Hematopoietic multipotent progenitor cell treated with erythropoietin and hydrocortisone succinate and interleukin-3 and kit ligand, for 4 days (in vitro differentiated cells): ENCODE data around the gene SLC7A8.
"Not testable (repeated sequence)": the region's sequence is repeated elsewhere in the genome, so short reads cannot be mapped to it uniquely, and the experiment has no call there.

ENCODE experiments used
- DNase-seq: peaks from one replicate; pipeline ENCODE4 v3.0.0-alpha.2; 2015

SLC7A8 gene

GRCh38 chr14:23183479-23183878 lies at the start of gene SLC7A8:
TSS of gene SLC7A8 (minus strand) at chr14:23183660. CDS start at chr14:23182914, 746 bp downstream.
- peak; percentile 41 for DNase-seq

DNA sequence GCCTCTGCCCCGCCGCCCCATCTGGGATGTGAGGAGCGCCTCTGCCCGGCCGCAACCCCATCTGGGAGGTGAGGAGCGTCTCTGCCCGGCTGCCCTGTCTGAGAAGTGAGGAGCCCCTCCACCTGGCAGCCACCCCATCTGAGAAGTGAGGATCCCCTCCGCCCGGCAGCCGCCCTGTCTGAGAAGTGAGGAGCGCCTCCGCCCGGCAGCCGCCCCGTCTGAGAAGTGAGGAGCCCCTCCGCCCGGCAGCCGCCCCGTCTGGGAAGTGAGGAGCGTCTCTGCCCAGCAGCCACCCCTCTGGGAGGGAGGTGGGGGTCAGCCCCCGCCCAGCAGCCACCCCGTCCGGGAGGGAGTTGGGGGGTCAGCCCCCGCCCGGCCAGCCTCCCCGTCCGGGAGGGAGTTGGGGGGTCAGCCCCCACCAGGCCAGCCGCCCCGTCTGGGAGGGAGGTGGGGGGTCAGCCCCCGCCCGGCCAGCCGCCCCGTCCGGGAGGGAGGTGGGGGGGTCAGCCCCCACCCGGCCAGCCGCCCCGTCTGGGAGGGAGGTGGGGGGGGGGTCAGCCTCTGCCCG lies 48.9 kb upstream of the SLC7A8 start:
- not testable (repeated sequence) for DNase-seq

GRCh38 chr14:23228812-23229211 lies 45.4 kb upstream of the SLC7A8 start:
- DNase-seq: peak; percentile 39

GRCh38 chr14:23227566-23227965 lies 44.1 kb upstream of the SLC7A8 start:
- no peak for DNase-seq

- DNase-seq: not testable (repeated sequence)
Measured at GRCh38 chr14:23224958-23225357, 41.5 kb upstream of the SLC7A8 start.

DNA sequence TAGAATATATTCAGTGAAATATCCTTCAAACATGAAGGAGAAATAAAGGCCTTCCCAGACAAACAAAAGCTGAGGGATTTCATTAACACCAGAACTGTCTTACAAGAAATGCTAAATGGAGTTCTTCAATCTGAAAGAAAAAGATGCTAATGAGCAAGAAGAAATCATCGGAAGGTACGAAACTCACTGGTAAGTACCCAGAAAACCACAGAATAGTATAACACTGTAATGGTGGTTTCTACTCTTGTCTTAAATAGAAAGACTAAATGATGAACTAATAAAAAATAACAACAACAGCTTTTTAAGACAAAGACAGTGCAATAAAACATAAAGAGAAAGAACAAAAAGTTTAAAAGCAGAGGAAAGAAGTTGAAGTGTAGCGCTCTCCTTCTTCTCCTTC lies 35.6 kb upstream of the SLC7A8 start:
- DNase-seq: no peak

DNA sequence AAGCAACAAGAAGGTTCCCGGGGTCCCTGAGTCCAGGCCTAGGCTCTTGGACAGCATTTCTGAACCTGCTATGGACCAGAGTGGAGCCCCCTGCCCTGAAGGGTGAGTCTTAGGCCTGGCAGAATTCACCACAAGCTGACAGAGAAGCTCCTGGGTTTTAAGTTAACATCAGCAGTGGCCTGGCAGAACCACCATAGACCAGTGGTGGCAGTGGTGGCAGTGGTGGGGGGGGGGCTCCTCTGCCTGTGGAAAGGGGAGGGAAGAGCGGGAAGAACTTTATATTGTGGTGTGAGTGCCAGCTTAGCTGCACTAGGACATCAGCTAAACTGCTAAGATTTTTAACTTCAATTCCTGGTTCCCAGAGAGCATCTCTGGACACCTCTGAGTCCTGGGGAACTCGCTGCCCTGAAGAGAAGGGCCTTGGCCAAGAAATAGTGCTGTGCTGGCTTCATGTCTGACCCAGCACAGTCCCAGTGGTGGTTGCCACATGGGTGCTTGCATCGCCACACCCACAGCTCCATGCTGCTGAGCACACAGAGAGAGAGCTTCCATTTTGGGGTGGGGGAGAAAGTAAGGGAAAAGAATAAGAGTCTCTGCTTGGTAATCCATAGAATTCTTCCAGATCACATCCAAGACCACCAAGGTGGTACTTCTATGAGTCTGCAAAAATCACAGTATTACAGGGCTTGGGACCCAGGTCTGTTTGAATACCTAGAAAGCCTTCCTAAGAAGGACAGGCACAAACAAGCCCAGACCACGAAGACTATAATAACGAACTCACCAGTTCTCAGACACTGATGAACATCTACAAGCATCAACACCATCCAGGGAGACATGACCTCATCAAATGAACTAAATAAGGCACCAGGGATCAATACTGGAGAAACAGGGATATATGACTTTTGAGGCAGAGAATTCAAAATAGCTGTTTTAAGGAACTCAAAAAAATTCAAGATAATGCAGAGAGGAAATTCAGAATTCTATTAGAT lies 33.9 kb upstream of the SLC7A8 start:
- DNase-seq: no peak

GRCh38 chr14:23215421-23215820 lies 32.0 kb upstream of the SLC7A8 start:
- DNase-seq: no peak

GRCh38 chr14:23209651-23210423 lies 26.4 kb upstream of the SLC7A8 start:
- no peak for DNase-seq

DNA sequence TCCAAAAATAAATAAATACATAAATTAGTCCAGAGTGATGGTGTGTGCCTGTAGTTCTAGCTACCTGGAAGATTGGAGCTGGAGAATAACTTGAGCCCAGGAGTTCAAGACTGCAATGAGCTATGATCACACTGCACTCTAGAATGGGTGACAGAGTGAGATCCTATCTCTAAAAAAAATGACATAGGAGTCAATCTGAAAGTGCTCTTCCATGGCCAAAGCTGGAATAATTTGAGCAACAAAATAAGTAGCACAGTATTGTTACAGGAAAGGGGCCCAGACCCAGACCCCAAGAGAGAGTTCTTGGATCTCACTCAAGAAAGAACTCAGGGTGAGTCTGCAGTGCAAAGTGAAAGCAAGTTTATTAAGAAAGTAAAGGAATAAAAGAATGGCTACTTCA lies 24.9 kb upstream of the SLC7A8 start:
- DNase-seq: no peak

- no peak for DNase-seq
Measured at GRCh38 chr14:23207146-23207540, 23.7 kb upstream of the SLC7A8 start.

DNA sequence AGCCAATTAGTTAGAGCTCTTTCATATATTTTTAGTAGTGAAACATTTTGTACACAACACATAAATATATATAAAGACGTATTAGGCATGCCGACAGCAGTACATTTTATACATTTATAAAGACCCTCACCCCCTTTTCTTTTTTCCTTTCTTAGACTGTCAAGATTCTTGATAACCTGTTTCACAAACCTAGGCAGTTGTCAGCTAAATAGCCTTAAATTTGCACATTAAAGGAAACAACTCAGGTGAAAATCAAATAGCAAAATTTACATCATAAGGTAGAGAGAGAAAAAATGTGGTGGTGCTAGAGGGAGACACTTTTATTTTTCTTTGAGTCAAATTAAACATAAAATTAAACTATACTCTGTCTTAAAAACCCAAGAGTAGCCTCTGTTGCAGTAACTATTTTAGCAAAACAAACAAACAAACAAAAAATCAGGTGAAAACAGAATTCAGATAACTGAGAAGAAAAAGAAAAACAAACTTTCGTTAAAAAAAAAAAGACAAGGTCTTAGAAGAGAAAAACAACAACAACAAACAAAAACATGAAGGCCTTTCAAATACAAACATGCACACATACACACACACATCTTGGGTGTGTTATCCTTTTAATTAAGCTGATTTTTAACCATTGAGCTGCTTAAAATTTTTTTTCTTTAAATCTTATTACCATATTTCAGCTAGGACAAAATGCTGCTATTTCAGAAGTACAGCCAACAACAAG lies 23.1 kb upstream of the SLC7A8 start:
- no peak for DNase-seq

DNA sequence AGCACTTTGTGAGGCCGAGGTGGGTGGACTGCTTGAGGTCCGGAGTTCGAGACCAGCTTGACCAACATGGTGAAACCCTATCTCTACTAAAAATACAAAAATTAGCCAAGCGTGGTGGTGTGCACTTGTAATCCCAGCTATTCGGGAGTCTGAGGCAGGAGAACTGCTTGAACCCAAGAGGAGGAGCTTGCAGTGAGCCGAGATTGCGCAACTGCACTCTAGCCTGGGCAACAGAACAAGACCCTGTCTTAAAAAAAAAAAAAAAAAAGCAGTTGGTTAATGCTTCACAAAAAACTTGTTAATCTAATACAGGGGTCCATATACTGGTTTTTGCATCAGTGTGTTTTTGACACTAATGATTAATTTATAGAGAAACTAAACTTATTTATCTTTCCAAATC lies 18.5 kb upstream of the SLC7A8 start:
- DNase-seq: no peak

GRCh38 chr14:23199141-23199540 lies 15.7 kb upstream of the SLC7A8 start:
- not testable (repeated sequence) for DNase-seq

DNA sequence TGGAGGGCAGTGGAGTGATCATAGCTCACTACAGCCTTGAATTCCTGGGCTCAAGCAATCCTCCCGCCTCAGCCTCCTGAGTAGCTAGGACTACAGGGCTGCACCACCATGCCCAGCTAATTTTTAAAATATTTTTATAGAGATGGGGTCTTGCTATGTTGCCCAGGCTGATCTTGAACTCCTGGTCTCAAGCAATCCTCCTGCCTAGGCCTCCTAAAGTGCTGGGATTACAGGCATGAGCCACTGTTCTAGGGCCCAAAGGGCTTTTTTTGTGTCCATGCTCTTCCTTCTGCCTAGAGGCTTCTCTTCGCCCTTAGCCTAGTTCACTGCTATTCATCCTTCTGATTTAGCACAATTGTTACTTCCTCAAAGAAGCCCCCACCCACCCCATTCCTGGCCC lies 13.0 kb upstream of the SLC7A8 start:
- not testable (repeated sequence) for DNase-seq

- DNase-seq: no peak
Measured at GRCh38 chr14:23195552-23196101, 12.2 kb upstream of the SLC7A8 start.

DNA sequence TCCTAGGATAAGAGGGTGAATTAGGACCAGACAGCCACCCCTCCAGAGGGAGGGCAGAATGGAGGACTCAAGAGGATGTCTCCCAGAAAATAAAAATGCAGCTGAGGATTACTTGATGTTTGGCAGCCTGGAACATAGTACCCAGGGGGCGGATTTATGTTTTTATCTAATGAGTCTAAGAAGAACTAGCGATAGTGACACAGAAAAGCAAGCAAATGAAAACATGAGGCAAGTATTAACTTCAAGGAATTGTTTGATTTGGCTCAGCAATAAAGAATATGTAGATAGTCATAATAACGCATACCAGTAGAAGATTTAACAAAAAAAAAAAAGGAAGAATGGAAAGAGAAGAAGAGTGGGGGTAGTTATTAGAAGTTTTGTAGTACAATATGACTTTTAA lies 10.0 kb upstream of the SLC7A8 start:
- DNase-seq: no peak

GRCh38 chr14:23187925-23188324 lies 4.5 kb upstream of the SLC7A8 start:
- DNase-seq: no peak

- DNase-seq: peak; percentile 78
Measured at GRCh38 chr14:23186913-23187654, 3.6 kb upstream of the SLC7A8 start.

DNA sequence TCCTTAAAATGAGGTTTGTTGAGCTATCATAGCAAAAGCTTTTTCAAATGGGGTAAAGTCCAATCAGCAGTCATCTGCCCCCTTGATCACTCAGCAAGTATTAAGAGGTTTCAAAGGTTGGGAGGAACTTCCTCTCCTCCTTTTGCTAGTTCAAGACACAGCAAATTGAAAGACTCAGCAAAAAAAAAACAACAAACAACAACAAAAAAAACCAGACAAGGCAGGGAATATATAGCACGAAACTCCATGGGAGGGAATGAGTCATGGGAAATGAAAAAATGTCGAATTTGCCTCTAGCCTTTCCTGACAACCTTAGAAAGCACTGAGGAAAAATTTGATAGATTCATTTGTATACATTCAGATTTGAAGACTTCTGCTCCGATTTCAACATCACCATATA lies 1.6 kb upstream of the SLC7A8 start:
- DNase-seq: no peak

GRCh38 chr14:23183158-23183470 lies 346 bp downstream of the SLC7A8 start:
- no peak for DNase-seq
